Pancreas (tissue), 10 donors: Measurements from ENCODE around the gene PPM1F. TPM values are rescaled to one million over a fixed set of nuclear protein-coding genes. Genes with fewer than 3 reads are reported as not detected.

Experiments used
- ATAC-seq, 4 donors: fragments of 200-7000 bp; cut with Tn5 transposase; one replicate each; pipeline versions ENCODE4 v1.8.0 to v1.9.1; 2020; ENCODE audit warnings: mild to moderate bottlenecking in 4 of 4, moderate library complexity in 4 of 4
- DNase-seq, 6 donors: peaks; one replicate each; pipeline ENCODE4 v3.0.0-alpha.2; 2020
- FAIRE-seq: peaks from 2 replicates; lab custom pipeline; 2012; peaks lifted over from hg19 to GRCh38; lab: Jason Lieb, UNC
- H3K27ac ChIP-seq, 4 donors: fragments of 200-600 bp; sonication (generic); 1 replicate in 3 of 4; 2 replicates in 1 of 4; pipeline versions ENCODE4 v1.5.0 to v1.8.0; 2020
- H3K27me3 ChIP-seq, 4 donors: fragments of 200-600 bp; one replicate each; pipeline ENCODE4 v1.8.0; 2021
- H3K36me3 ChIP-seq, 3 donors: fragments of 200-600 bp; sonication (generic) in 1 of 3; one replicate each; pipeline versions ENCODE4 v1.5.0 to v1.8.0; 2020 to 2021
- H3K4me1 ChIP-seq, 3 donors: fragments of 200-600 bp; one replicate each; pipeline ENCODE4 v1.8.0; 2021
- H3K4me3 ChIP-seq, 4 donors: fragments of 200-600 bp; sonication (generic) in 2 of 4; one replicate each; pipeline versions ENCODE4 v1.5.0 to v1.8.0; 2020 to 2021
- H3K9me3 ChIP-seq, 4 donors: fragments of 200-600 bp; one replicate each; pipeline ENCODE4 v1.8.0; 2021
- WGBS, 2 donors: extraction: QIAGEN DNeasy Blood & Tissue Kit; methylation state at CpG; one replicate each; pipeline ENCODE4 v1.1.7; 2013; 5-methylcytosine and 5-hydroxymethylcytosine counted together
- intact Hi-C, 3 donors: fragments of 100-400 bp; cut with DNase I; formaldehyde crosslinking; loops; one replicate each; pipeline versions ENCODE4 v1.11.1 to v1.14.2; 2022
- polyA plus RNA-seq, 2 donors: library from polyadenylated mRNA; stranded (reverse); fragments of 200-250 nt; gene quantifications; one replicate each; pipeline ENCODE4 v1.2.3, GENCODE V29; 2013
- total RNA-seq, 6 donors: library from RNA; stranded (reverse); fragmentation: NEBNext Ultra II Directional in 4 of 6; extraction: Animal tissue kit (Norgen Biotek cat#: 25700) in 4 of 6; gene quantifications; one replicate each; pipeline versions ENCODE4 v1.2.1 to v1.2.4, GENCODE V29; 2021 to 2023
- TF ChIP-seq, protein P1 (sequence below), 4 donors: fragments of 200-600 bp; sonication (generic) in 3 of 4; IDR thresholded peaks; one replicate each; pipeline versions ENCODE4 v1.5.0 to v1.8.0; 2021; ENCODE audit warnings: antibody characterized with exemption in 4 of 4
- donor health status: healthy with polysubstance abuse.
- donor health status: DM: no; HTN: no; CAD: no; lungs with moderate emphysema.
- donor health status: DM: no; HTN: no; CAD: no.
- donor health status: control.
- donor health status: control.
- donor health status: Bipolar disorder and iron deficiency.
- donor health status: DM: yes; HTN: yes; CAD: no.
- donor health status: DM: no; HTN: no; CAD: no.
- donor health status: DM: no; HTN: no; CAD: no.
- donor health status: DM: yes; HTN: yes; CAD: no.

PPM1F gene
- total and polyA plus RNA-seq, 8 donors: 9.2 to 16.0 (median 10.2) TPM

DNA sequence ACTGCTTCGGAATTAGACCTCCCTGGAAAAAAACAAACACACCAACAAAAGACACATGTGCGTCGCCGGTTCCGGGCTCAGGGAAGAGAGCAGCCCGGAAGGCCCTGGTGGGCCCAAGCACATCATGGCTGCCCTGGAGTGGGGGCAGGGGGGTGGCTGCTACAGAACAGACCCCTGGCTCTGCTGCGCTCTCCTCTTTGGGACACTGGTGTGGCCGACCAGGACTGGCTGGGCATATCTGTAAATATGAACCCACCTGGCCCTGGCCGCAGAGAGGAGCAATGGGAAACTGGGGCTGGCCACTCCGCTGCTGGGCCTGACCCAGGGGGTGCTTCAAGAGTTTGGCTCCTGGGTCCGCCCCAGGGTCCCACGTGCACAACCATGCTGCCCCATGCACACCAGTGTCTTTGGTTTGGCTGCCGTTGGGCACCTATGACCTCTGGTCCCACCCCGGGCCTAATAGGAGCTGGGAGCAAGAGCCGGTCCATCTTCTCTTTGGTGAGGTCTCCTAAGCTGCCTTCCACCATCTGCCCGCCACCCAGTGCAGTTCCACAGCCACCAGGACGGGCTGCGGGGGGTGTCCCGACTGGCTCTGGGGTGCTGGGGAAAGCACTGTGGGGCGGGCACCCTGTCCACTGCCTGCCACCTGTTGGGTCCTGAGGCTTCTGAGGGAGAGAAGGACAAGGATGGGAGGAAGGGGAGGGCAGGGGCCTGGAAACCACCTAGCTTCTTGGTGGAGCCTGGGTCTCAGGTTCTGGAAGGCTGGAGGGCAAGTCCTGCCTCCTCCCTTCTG is 30.1 kb downstream of the PPM1F start:
- Histone ChIP-seq H3K36me3 (no peaks in the 10 kb centered on the region), H3K9me3 (no peaks in the 10 kb centered on the region), H3K4me1 (peaks cover 15 to 25% (median 22%) of the 10 kb centered on the region in 3 donors), H3K27ac (peak overlapping the region; percentile 22 to 70 (median 56)), H3K4me3 (no peak overlapping the region), H3K27me3 (no peaks in the 10 kb centered on the region)
- ATAC-seq: no peak
- TF ChIP-seq, protein P1, sequence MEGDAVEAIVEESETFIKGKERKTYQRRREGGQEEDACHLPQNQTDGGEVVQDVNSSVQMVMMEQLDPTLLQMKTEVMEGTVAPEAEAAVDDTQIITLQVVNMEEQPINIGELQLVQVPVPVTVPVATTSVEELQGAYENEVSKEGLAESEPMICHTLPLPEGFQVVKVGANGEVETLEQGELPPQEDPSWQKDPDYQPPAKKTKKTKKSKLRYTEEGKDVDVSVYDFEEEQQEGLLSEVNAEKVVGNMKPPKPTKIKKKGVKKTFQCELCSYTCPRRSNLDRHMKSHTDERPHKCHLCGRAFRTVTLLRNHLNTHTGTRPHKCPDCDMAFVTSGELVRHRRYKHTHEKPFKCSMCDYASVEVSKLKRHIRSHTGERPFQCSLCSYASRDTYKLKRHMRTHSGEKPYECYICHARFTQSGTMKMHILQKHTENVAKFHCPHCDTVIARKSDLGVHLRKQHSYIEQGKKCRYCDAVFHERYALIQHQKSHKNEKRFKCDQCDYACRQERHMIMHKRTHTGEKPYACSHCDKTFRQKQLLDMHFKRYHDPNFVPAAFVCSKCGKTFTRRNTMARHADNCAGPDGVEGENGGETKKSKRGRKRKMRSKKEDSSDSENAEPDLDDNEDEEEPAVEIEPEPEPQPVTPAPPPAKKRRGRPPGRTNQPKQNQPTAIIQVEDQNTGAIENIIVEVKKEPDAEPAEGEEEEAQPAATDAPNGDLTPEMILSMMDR (IDR thresholded peaks at IDR 0.05): no peak
- WGBS, 2 donors: 85 to 89% methylated on average over 20 of the region's 20 CpGs
- intact Hi-C loops: no loop called here
- peak in 1 of 6 donors; percentile 58 for DNase-seq
- no peak for FAIRE-seq

DNA sequence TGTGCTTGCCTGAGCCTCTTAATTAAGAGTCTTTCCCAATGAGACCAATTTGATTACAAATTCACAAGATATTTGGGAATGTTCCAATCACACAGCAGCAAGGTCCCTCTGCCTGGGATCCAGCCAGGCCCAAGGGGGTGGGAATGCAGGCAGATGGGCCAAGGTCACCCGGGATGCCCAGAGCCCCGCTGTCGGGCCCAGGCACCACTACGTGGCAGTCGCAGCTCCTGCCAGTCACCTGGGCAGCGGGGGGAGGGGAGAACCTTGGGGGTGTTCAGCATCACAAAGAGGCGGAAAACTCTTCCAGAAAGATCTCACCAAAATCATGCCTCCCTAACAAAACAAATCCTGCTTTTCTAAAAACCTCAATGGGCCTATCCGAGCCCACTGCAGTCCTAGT is 30.9 kb downstream of the PPM1F start:
- DNase-seq (peak; percentile 76 to 93 (median 84)), FAIRE-seq (no peak), ATAC-seq (peak; percentile 63 to 79 (median 72))
- peaks cover 19 to 32% (median 27%) of the 10 kb centered on the region in 3 donors for H3K4me1 ChIP-seq
- TF ChIP-seq, protein P1 (IDR thresholded peaks at IDR 0.05): no peak
- no peaks in the 10 kb centered on the region for H3K36me3 ChIP-seq
- 14 to 25% methylated on average over 8 of the region's 8 CpGs for WGBS, 2 donors
- no peaks in the 10 kb centered on the region for H3K27me3 ChIP-seq
- intact Hi-C loops: no loop called here
- H3K4me3 ChIP-seq: no peak overlapping the region
- H3K9me3 ChIP-seq: no peaks in the 10 kb centered on the region
- H3K27ac ChIP-seq: peak overlapping the region in 3 of 4 donors; percentile 47 to 70 (median 66)

DNA sequence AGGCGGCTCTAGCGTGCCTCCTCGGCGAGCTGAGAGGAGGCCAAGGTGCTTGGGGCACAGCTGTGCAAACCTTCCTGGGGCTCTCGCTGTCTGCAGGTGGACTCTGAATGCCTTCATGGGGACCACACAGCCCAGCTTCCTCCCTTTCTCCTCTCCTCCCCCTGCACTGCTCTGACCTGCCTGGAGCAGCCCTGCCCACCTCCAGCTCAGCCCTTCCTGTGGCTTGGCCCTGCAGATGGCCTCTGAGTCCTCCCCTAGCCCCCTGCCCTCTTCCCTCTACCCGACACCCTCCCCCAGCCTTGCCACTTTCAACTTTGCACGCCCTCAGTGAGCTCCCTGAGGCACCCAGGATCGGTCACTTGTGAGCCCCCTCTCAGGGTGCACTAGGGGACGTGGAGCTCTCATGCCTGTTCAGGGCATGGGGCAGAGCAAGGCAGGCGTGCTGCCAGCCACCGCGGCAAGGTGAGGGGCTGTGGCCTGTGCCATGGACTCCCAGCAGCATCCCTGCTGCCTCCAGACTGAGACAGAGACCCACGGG is 31.4 kb downstream of the PPM1F start:
- intact Hi-C loops: no loop called here
- H3K27ac ChIP-seq: peak overlapping the region in 3 of 4 donors; percentile 47 to 70 (median 66)
- H3K4me3 ChIP-seq: no peak overlapping the region
- TF ChIP-seq, protein P1 (IDR thresholded peaks at IDR 0.05): no peak
- peaks cover 19 to 32% (median 27%) of the 10 kb centered on the region in 3 donors for H3K4me1 ChIP-seq
- DNase-seq (peak in 1 of 6 donors; percentile 74), ATAC-seq (peak; percentile 20 to 46 (median 37)), FAIRE-seq (no peak)
- no peaks in the 10 kb centered on the region for H3K9me3 ChIP-seq
- no peaks in the 10 kb centered on the region for H3K36me3 ChIP-seq
- no peaks in the 10 kb centered on the region for H3K27me3 ChIP-seq
- WGBS, 2 donors: 26 to 29% methylated on average over 12 to 13 of the region's 13 CpGs

DNA sequence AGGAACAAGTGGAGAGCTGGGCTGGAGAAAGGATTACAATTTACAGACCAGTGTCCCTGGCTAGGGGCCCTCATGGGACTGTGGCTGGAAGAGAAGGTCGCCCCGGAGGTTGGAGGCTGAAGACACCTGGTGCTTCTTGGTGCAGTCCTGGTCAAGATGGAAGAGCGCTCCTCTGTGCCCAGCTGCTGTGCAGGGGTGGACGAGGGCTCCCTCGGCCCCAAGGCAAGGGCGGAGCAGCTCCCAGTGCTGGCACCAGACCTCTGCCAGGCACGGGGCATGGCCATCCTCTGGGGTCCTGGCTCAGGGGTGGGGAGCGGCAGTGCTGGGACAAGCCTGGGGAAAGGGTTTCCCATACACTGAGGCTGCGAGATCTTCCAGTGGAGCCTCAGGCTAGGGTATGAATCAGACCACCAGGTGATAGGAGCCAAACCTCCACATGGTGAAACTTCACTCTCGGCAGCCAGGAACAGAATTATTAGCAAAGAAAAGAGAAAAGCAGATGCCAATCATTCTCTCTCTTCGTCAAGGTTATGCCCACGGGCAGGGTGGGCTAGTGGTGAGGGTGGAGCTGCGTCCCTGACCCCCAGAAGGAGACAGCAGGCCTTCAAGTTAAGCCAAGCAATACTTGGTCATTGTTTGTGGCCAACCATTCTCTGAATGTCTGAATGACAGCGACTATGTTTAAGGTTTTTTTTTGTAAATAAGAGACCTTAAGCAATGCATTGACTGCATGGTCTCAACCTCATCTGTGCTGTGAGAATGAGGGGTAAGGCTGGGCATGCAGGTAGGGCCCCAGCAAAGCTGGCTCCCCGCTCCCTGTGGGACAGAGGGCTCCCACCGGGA is 32.1 kb downstream of the PPM1F start:
- H3K9me3 ChIP-seq: no peaks in the 10 kb centered on the region
- WGBS, 2 donors: 67 to 69% methylated on average over 16 of the region's 16 CpGs

More for the DNA sequence above, 32.1 kb downstream of the PPM1F start:
- Histone ChIP-seq H3K27me3 (no peaks in the 10 kb centered on the region), H3K4me3 (no peak overlapping the region), H3K36me3 (no peaks in the 10 kb centered on the region), H3K4me1 (peaks cover 19 to 32% (median 27%) of the 10 kb centered on the region in 3 donors), H3K27ac (peak overlapping the region in 3 of 4 donors; percentile 47 to 70 (median 66))
- peak in 1 of 6 donors; percentile 52 for DNase-seq
- intact Hi-C loops: no loop called here
- FAIRE-seq: no peak
- TF ChIP-seq, protein P1 (IDR thresholded peaks at IDR 0.05): no peak
- no peak for ATAC-seq
